Adrenal gland (tissue), 12 donors: ENCODE data around the gene SIL1. TPM values are rescaled to one million over a fixed set of nuclear protein-coding genes. Genes with fewer than 3 reads are reported as not detected.
"Not testable (repeated sequence)": the region's sequence is repeated elsewhere in the genome, so short reads cannot be mapped to it uniquely, and the experiment has no call there.

Experiments used
- DNase-seq, 7 donors: peaks; one replicate each; pipeline ENCODE4 v3.0.0-alpha.2; 2019 to 2020
- H3K27ac ChIP-seq, 5 donors: fragments of 200-600 bp; sonication (generic) in 4 of 5; 1 replicate in 3 of 5; 2 replicates in 2 of 5; pipeline versions ENCODE4 v1.5.1 to v1.8.0; 2016 to 2020; ENCODE audit warnings: mild to moderate bottlenecking in 1 of 5
- H3K27me3 ChIP-seq: fragments of 200-600 bp; 2 replicates; pipeline ENCODE4 v1.8.0; 2021
- H3K36me3 ChIP-seq, 2 donors: fragments of 200-600 bp; replicated peaks in 1 of 2; 1 replicate in 1 of 2; 2 replicates in 1 of 2; pipeline versions ENCODE4 v1.5.1 to v1.8.0; 2018 to 2022
- H3K4me1 ChIP-seq, 2 donors: fragments of 200-600 bp; replicated peaks in 1 of 2; 1 replicate in 1 of 2; 2 replicates in 1 of 2; pipeline versions ENCODE4 v1.5.1 to v1.8.0; 2018 to 2021
- H3K4me3 ChIP-seq, 4 donors: fragments of 200-600 bp; sonication (generic) in 3 of 4; one replicate each; pipeline ENCODE4 v1.5.1; 2016 to 2018
- H3K9me3 ChIP-seq, 3 donors: fragments of 200-600 bp; sonication (generic) in 1 of 3; replicated peaks in 1 of 3; 1 replicate in 2 of 3; 2 replicates in 1 of 3; pipeline versions ENCODE4 v1.5.1 to v1.8.0; 2016 to 2021
- CTCF ChIP-seq, 6 experiments: fragments of 450-650 bp in 4 of 6; fragments of 200-600 bp in 2 of 6; sonication (generic) in 1 of 6; IDR thresholded peaks; 1 replicate in 5 of 6; 2 replicates in 1 of 6; pipeline versions ENCODE4 v1.5.1 to v1.8.0; 2016 to 2021; ENCODE audit warnings: antibody characterized with exemption in 6 of 6, mild to moderate bottlenecking in 2 of 6, moderate library complexity in 1 of 6
- POLR2A ChIP-seq, 2 donors: fragments of 450-650 bp; IDR thresholded peaks; one replicate each; pipeline ENCODE4 v1.6.1; 2017; ENCODE audit warnings: antibody characterized with exemption in 2 of 2, mild to moderate bottlenecking in 2 of 2, moderate library complexity in 1 of 2
- WGBS, 4 donors: extraction: QIAGEN DNeasy Blood & Tissue Kit in 2 of 4; methylation state at CpG; one replicate each; pipeline versions ENCODE4 v1.1.5 to v1.1.7; 2013 to 2017; 5-methylcytosine and 5-hydroxymethylcytosine counted together
- intact Hi-C, 2 donors: fragments of 100-400 bp; cut with DNase I; formaldehyde crosslinking; loops; one replicate each; pipeline versions ENCODE4 v1.14.1 to v1.15.0; 2022 to 2023
- polyA plus RNA-seq, 3 donors: library from polyadenylated mRNA; stranded (reverse); fragments of 200-250 nt in 2 of 3; fragments of 350-450 nt in 1 of 3; fragmentation: Illumina TruSeq in 1 of 3; extraction: RNeasy Lipid Tissue Mini Kit (QIAGEN cat#74804) in 1 of 3; gene quantifications; one replicate each; pipeline ENCODE4 v1.2.3, GENCODE V29; 2013 to 2014
- total RNA-seq, 9 donors: library from RNA; depleted of rRNA in 4 of 9; stranded (reverse); fragments of >200 nt in 4 of 9; fragments of 120-200 nt in 1 of 9; fragmentation: NEBNext Ultra II Directional in 1 of 9; extraction: Animal tissue kit (Norgen Biotek cat#: 25700) in 1 of 9; gene quantifications; one replicate each; pipeline versions ENCODE4 v1.1.0 to v1.2.4, GENCODE V29; 2013 to 2023
- donor health status: healthy with polysubstance abuse.
- donor health status: Bipolar disorder and iron deficiency.
- donor health status: DM: yes; HTN: yes; CAD: no.
- donor health status: DM: no; HTN: no; CAD: no.
- donor health status: DM: no; HTN: no; CAD: no.
- donor health status: DM: yes; HTN: yes; CAD: no.

Gene SIL1
- total and polyA plus RNA-seq, 12 donors = 81.9 to 313 (median 142) TPM

DNA sequence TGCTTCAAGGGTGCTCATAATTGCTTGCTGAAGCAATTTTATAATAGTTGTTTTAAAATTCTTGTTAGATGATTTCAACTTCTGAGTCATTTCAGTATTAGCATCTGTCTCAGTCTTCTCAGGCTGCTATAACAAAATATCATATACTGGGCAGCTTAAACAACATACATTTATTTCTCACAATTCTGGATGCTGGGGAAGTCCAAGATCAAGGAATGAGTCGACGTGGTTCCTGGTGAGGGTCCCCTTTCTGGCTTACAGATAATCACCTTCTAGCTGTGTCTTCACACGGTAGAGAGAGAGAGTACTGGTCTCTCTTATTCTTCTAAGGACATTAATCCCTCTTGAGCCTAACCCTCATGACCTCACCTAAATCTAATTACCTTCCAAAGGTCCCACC, 160.4 kb downstream of the SIL1 start:
- Histone ChIP-seq H3K27ac (no peak overlapping the region), H3K4me3 (no peak overlapping the region), H3K4me1 (peaks cover 0 to 6% of the 10 kb centered on the region in 2 donors), H3K36me3 (no peaks in the 10 kb centered on the region), H3K27me3 (no peaks in the 10 kb centered on the region), H3K9me3 (no peaks in the 10 kb centered on the region)
- intact Hi-C loops = no loop called here
- TF ChIP-seq POLR2A (IDR thresholded peaks at IDR 0.05) = no peak
- TF ChIP-seq CTCF (IDR thresholded peaks at IDR 0.05) = no peak
- WGBS, 4 donors = 85 to 98% (median 95%) methylated on average over 3 of the region's 3 CpGs
- no peak for DNase-seq

GRCh38 chr5:139036332-139036731, 161.8 kb downstream of the SIL1 start:
- H3K27ac ChIP-seq, H3K4me3 ChIP-seq, DNase-seq, H3K4me1 ChIP-seq, intact Hi-C loops, H3K36me3 ChIP-seq, H3K9me3 ChIP-seq, H3K27me3 ChIP-seq: not testable (repeated sequence)
- 74 to 99% (median 82%) methylated on average over 3 of the region's 3 CpGs for WGBS, 4 donors

DNA sequence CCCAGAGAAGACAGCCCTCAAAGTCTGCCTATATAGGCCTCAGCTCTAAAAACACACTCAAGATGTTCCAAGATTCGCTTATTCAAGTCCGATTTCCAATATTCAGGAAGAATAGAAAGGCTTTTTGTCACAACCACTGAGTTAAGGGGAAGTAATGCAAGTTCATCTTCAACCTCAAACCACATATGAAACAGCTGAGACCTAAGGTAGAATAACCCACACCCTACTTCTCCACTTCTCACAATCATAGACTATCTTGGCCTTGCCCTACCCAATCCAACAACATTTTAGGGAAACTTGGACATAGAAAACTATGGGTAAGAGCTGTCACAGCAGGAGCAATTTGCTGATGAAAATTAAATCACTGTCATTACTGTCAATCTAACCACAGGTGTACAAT, 171.0 kb downstream of the SIL1 start:
- Histone ChIP-seq H3K27me3 (no peaks in the 10 kb centered on the region), H3K36me3 (no peaks in the 10 kb centered on the region), H3K4me1 (peaks cover 0 to 12% of the 10 kb centered on the region in 2 donors), H3K4me3 (no peak overlapping the region), H3K27ac (peak overlapping the region in 1 of 5 donors; percentile 2), H3K9me3 (no peaks in the 10 kb centered on the region)
- WGBS, 4 donors = 82 to 97% (median 96%) methylated on average over 2 of the region's 2 CpGs
- TF ChIP-seq CTCF (IDR thresholded peaks at IDR 0.05) (no peak), POLR2A (IDR thresholded peaks at IDR 0.05) (no peak)
- intact Hi-C loops = no loop called here
- DNase-seq = no peak

- Histone ChIP-seq H3K36me3 (no peaks in the 10 kb centered on the region), H3K4me1 (peaks cover 0 to 12% of the 10 kb centered on the region in 2 donors), H3K4me3 (no peak overlapping the region), H3K27me3 (no peaks in the 10 kb centered on the region), H3K9me3 (no peaks in the 10 kb centered on the region), H3K27ac (no peak overlapping the region)
- WGBS, 4 donors = 70 to 100% (median 74%) methylated on average over 2 of the region's 2 CpGs
- TF ChIP-seq CTCF (IDR thresholded peaks at IDR 0.05) (no peak), POLR2A (IDR thresholded peaks at IDR 0.05) (no peak)
- DNase-seq = no peak
- intact Hi-C loops = no loop called here
Observed at GRCh38 chr5:139025651-139026050, 172.5 kb downstream of the SIL1 start.

- Histone ChIP-seq H3K27ac (no peak overlapping the region), H3K4me1 (peaks cover 0 to 12% of the 10 kb centered on the region in 2 donors), H3K36me3 (peaks cover 0 to 5% of the 10 kb centered on the region in 2 donors), H3K9me3 (no peaks in the 10 kb centered on the region), H3K4me3 (no peak overlapping the region), H3K27me3 (no peaks in the 10 kb centered on the region)
- no peak for TF ChIP-seq CTCF (IDR thresholded peaks at IDR 0.05)
- TF ChIP-seq POLR2A (IDR thresholded peaks at IDR 0.05) = no peak
- DNase-seq = no peak
- intact Hi-C loops = no loop called here
- WGBS, 4 donors = 82 to 94% (median 90%) methylated on average over 8 of the region's 8 CpGs
Observed at GRCh38 chr5:139023286-139023685, 174.9 kb downstream of the SIL1 start.
